ENCODE measurements around the gene ICAM5.

Gene ICAM5

GRCh38 chr19:10292206-10292788 is 2.5 kb downstream of the ICAM5 start:
- DNase-seq: peak; percentile 81

DNA sequence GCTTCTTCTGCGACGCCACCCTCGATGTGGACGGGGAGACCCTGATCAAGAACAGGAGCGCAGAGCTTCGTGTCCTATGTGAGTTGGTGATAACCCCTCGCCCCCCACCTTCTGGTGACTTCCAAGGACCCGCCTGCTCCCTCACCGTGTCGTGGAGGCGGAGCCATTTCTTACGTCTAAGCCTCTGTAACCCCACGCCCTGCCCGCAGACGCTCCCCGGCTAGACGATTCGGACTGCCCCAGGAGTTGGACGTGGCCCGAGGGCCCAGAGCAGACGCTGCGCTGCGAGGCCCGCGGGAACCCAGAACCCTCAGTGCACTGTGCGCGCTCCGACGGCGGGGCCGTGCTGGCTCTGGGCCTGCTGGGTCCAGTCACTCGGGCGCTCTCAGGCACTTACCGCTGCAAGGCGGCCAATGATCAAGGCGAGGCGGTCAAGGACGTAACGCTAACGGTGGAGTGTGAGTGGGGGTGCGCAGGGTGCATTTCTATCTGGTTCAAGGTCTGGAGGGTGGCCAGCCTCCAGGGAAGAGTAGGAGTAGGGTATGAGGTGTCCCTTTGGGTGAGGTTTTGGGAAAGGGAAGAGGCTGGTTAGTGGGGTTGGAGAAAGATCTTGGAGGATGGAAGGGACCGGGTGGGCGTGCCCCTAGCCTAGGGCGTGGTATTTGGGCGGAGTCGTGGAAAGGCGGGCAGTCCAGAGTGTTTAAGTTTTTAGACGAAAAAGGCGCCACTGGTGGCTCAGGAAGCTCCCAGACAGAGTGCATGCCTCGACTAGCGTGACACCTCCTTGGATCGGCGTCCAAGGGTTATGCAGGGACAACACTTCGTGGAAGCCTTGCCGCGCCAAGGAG is 3.3 kb downstream of the ICAM5 start:
- no peak for DNase-seq

- no peak for DNase-seq
These were observed 4.0 kb downstream of the ICAM5 start for GRCh38 chr19:10293637-10294367.

DNA sequence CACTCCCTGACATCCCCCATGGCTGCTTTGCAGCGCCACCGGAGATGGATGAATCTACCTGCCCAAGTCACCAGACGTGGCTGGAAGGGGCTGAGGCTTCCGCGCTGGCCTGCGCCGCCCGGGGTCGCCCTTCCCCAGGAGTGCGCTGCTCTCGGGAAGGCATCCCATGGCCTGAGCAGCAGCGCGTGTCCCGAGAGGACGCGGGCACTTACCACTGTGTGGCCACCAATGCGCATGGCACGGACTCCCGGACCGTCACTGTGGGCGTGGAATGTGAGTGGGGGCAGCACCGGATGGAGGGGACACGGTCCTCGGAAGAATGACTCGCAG is 4.6 kb downstream of the ICAM5 start:
- no peak for DNase-seq

DNA sequence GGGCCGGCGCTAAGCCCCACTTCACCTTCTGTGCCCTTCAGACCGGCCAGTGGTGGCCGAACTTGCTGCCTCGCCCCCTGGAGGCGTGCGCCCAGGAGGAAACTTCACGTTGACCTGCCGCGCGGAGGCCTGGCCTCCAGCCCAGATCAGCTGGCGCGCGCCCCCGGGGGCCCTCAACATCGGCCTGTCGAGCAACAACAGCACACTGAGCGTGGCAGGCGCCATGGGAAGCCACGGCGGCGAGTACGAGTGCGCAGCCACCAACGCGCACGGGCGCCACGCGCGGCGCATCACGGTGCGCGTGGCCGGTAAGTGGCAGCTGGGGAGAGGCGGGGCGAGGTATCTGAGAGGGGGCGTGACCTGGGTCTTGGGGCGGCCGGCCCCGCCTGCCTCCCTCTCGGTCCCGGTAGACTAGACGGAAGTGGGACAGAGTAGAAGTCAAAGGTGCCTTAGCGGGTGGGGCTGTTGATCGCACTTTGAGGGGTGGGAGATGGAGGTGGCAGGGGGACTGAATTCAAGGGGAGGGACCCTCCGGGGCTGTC is 5.6 kb downstream of the ICAM5 start:
- no peak for DNase-seq

- DNase-seq: no peak
These were observed 6.3 kb downstream of the ICAM5 start for GRCh38 chr19:10295847-10296591.

- no peak for DNase-seq
These were observed 10.1 kb downstream of the ICAM5 start for GRCh38 chr19:10299545-10300458.

DNA sequence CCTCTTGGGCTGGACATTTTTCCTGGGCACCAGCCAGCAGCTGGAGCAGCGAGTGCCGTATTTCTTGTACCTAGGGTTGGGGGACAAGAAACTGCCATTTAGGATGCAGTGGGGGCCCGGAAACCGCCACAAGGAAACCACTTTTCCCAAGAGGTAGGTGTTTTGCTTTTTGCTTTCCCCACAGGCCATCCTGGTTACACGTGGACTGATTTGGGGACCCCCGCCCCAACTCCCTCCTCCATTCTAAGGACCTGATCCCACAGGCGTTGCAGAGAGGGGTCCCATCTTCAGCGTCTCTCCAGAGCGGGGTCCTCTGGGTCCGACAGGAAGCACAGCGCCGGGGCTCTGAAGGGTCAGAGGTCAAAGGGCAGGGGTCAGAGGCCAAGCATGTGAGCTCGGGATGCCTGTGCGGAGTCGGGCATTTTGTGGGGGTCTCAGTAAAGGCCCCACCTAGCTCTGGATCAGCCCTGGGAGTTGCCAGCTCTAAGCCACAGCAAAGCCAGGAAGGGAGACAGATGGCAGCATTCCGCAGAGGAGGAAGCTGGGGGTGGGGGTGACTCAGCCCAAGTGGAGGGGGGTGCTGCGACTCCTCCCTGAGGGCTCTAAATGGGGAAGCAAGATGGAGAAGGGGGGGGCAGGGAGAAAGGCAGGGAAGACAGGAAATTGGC is 15.5 kb downstream of the ICAM5 start:
- peak; percentile 76 for DNase-seq

GRCh38 chr19:10306327-10306726 is 16.6 kb downstream of the ICAM5 start:
- no peak for DNase-seq

DNA sequence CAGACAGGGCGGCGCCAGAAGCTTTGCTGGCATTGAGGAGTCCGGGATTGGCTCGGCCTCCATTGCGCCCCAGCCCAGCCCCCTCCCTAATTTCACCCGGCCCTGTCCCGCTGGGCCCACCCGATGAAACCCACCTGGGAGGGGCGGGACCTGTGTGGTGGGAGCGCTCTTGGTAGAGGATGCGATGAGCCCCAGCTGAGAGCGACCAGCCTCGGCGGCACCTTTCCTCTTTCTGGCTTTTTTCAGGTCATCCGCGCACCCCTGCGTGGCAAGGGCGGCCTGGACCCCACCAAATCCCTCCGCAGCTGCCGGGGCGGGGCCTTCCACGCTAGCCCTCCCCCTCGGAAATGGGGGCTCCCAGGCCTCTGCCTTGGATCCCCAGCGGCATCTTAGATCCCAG is 19.7 kb downstream of the ICAM5 start, which contains the start of gene ZGLP1:
Gene ZGLP1 (minus strand): TSS at position 393 of the 400 bp plus-strand sequence.
- DNase-seq: no peak

- DNase-seq: peak; percentile 83
These were observed 25.8 kb downstream of the ICAM5 start, which contains the start of gene FDX2 for GRCh38 chr19:10315335-10316214. Gene FDX2, minus strand, starts transcription at chr19:10316015. Its CDS starts 19 bp downstream, at chr19:10315996.

DNA sequence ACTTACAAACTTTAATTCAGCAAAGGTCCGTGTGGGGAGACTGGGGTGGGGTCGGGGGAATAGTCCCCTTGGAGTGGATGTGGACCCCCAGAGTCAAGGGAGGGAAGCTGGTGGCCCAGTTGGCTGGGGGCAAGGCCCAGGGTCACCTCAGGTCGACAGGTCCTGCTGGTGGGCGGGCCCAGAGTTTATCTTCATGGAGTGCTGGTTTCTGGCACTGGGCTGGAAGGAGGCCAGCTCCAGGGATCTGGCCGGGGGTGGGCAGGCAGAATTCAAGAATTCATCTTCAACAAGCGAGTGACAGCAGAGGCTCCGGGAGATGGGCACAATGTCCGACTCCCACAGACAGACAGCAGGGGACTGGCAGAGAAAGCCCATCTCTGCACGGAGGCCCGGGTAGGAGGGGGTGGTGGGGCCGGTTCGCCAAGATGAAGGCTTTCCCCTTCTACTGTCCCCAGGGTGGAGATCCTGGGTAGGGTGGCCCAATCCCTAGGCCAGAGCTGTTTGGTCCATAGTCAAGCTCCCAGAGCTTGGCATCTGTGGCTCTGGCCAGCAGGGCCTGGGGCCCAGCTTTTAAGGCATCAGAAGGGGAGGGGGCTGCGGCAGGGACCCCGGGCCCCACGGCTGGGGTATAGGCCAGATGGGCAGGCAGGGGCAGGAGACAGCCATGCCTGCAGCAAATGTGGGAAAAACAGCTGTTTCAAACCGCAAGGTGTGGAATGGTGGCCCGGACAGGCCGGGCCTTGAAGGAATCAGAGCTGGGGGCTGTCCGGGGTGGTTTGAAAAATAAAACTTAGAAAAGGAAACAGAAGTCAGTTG is 26.7 kb downstream of the ICAM5 start:
- no peak for DNase-seq

DNA sequence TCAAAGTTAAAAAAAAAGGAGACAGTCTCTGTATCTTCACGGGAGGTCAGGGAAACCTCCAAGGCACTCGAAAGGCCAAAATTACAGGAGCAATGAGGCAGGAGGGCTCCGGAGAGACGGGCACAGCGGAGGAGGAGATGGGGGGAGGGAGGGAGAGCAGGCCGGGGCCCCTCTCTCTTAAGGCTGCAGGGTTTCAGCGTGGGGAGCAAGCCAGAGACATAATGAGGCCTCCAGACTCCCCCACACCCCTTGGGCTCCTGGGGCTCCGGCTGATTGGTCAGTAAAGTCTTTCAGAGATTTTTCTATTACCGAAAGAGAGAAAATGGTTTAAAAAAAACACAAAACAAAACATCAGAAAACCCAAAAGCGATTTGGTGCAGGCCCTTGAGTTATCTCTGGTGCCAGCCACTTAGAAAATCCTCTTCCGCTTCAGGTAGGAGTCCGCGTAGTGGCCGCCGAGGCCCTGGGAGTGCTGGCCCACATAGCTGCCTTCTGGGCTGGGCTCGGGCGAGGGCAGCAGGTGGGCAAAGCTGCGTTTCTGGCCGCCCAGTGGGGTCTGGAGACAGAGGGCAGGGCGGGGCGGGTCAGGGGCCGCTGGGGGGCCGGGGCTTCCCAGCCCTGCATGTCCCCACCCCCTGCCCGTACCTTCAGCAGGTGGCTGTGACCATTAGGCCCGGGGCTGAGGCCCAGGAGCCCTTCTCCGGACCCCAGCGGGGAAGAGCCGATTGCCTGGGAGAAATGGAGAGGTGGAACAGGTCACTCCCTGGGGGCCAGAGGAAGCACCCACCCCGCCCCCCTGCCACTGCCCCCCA is 27.5 kb downstream of the ICAM5 start:
- no peak for DNase-seq

GRCh38 chr19:10317857-10318462 is 28.2 kb downstream of the ICAM5 start:
- DNase-seq: no peak

- no peak for DNase-seq
These were observed 29.3 kb downstream of the ICAM5 start for GRCh38 chr19:10318807-10319682.

DNA sequence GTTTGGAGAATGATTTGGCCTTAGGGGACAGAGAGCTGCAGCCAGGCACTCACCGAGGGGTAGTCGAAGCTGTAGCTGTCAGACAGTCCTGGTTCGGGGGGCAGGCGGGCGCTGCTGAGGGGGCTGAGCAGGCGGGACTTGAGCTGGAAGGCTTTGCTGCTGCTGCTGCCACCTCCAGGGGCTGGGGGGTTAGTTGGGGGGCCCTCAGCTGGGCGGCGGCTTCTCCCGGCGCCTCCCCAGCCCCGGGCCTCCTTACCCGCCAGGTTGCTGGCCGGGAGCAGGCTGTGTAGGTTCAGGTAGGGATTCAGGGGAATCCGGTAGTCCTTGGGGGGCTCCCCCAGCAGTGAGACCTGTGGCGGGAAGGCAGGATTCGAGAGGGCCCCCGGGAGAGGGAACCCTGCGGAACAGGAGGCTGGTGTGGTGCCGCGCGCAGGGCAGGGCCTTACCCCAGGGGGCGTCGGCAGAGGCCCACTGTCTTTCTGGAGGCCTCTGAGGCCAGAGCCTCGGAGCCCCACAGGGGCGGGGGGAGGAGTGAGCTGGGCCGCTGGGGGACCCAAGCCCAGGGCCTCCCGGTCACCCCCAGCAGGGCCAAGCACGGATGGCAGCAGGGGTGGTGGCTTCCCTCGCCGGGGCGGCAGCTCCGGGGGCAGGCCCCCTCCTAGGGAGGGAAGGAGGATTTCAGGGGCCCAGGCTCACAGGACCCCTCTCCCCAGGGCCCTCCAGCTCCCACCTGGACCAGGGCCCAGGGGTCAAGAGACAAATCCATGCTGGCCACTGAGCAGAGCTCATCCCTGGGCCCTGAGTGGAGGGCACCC is 31.1 kb downstream of the ICAM5 start:
- no peak for DNase-seq

Data from EL (cell line).